Astrocyte (in vitro differentiated cells and primary cell): ENCODE data around the gene UPK3BL2. TPM values are rescaled to one million over a fixed set of nuclear protein-coding genes. Genes with fewer than 3 reads are reported as not detected.
"Not testable (repeated sequence)": the region's sequence is repeated elsewhere in the genome, so short reads cannot be mapped to it uniquely, and the experiment has no call there.

Experiments used
- DNase-seq: peaks from one replicate; pipeline ENCODE4 v3.0.0-alpha.2; 2010; ENCODE audit warnings: low read depth
- FAIRE-seq: peaks from 2 replicates; lab custom pipeline; 2011; peaks lifted over from hg19 to GRCh38; lab: Jason Lieb, UNC
- H2AFZ ChIP-seq: 2 replicates; pipeline ENCODE4 v1.6.0; 2012; ENCODE audit warnings: low read depth, low read length, inconsistent platforms
- H3K27ac ChIP-seq: 2 replicates; pipeline ENCODE4 v1.5.1; 2011; ENCODE audit warnings: low read depth, low read length, inconsistent platforms
- H3K27me3 ChIP-seq: 2 replicates; pipeline ENCODE4 v1.6.0; 2011; ENCODE audit warnings: low read length, inconsistent platforms; ENCODE audit not compliant: insufficient read depth
- H3K36me3 ChIP-seq: 2 replicates; pipeline ENCODE4 v1.5.1; 2011; ENCODE audit warnings: low read length, inconsistent platforms; ENCODE audit not compliant: insufficient read depth
- H3K4me1 ChIP-seq: 2 replicates; pipeline ENCODE4 v1.5.1; 2011; ENCODE audit warnings: low read length, inconsistent platforms; ENCODE audit not compliant: insufficient read depth
- H3K4me2 ChIP-seq: 2 replicates; pipeline ENCODE4 v1.6.0; 2012; ENCODE audit warnings: low read length, inconsistent platforms
- H3K4me3 ChIP-seq: 2 replicates; pipeline ENCODE4 v1.5.1; 2011; ENCODE audit warnings: low read depth, mild to moderate bottlenecking, low read length, inconsistent platforms; ENCODE audit not compliant: insufficient read depth
- H3K79me2 ChIP-seq: 2 replicates; pipeline ENCODE4 v1.6.0; 2012; ENCODE audit warnings: mild to moderate bottlenecking, low read length, inconsistent platforms; ENCODE audit not compliant: insufficient read depth
- H3K9ac ChIP-seq: 2 replicates; pipeline ENCODE4 v1.6.0; 2012; ENCODE audit warnings: mild to moderate bottlenecking, low read length, inconsistent platforms
- H3K9me3 ChIP-seq: 2 replicates; pipeline ENCODE4 v1.5.1; 2012; ENCODE audit warnings: low read depth, mild to moderate bottlenecking, low read length, inconsistent platforms; ENCODE audit not compliant: insufficient read depth
- H4K20me1 ChIP-seq: 2 replicates; pipeline ENCODE4 v1.6.0; 2012; ENCODE audit warnings: low read length, inconsistent platforms; ENCODE audit not compliant: insufficient read depth
- H3K27ac Mint-ChIP-seq: one replicate; pipeline ENCODE4 v1.8.0; 2021; ENCODE audit warnings: mild to moderate bottlenecking, mixed read lengths; ENCODE audit not compliant: unreplicated experiment
- H3K27me3 Mint-ChIP-seq: one replicate; pipeline ENCODE4 v1.8.0; 2021; ENCODE audit warnings: low read depth, mixed read lengths; ENCODE audit not compliant: unreplicated experiment
- H3K36me3 Mint-ChIP-seq: one replicate; pipeline ENCODE4 v1.8.0; 2021; ENCODE audit warnings: low read depth, mixed read lengths; ENCODE audit not compliant: unreplicated experiment
- H3K4me1 Mint-ChIP-seq: one replicate; pipeline ENCODE4 v1.8.0; 2021; ENCODE audit warnings: low read depth, mixed read lengths; ENCODE audit not compliant: unreplicated experiment
- H3K4me3 Mint-ChIP-seq: one replicate; pipeline ENCODE4 v1.8.0; 2021; ENCODE audit warnings: mild to moderate bottlenecking, moderate library complexity, mixed read lengths; ENCODE audit not compliant: unreplicated experiment
- H3K9me3 Mint-ChIP-seq: one replicate; pipeline ENCODE4 v1.8.0; 2021; ENCODE audit warnings: mild to moderate bottlenecking, mixed read lengths; ENCODE audit not compliant: unreplicated experiment
- total RNA-seq: library from RNA; stranded (reverse); gene quantifications from 2 replicates; pipeline ENCODE4 v1.2.1, GENCODE V29; 2021

The UPK3BL2 gene
- total RNA-seq, 1 donor from 2014 or later = 3.4 TPM

GRCh38 chr7:102493220-102493935 is 50.1 kb downstream of the UPK3BL2 start:
- H3K4me3 ChIP-seq, H3K36me3 ChIP-seq, H3K4me1 ChIP-seq, H2AFZ ChIP-seq, DNase-seq, H3K27me3 ChIP-seq, H3K9ac ChIP-seq, H3K79me2 ChIP-seq, H3K36me3 Mint-ChIP-seq, H3K4me1 Mint-ChIP-seq, H3K9me3 ChIP-seq, H3K4me2 ChIP-seq, H3K27ac ChIP-seq, H3K4me3 Mint-ChIP-seq, FAIRE-seq, H3K9me3 Mint-ChIP-seq, H4K20me1 ChIP-seq, H3K27ac Mint-ChIP-seq, H3K27me3 Mint-ChIP-seq: not testable (repeated sequence)

- H3K36me3 Mint-ChIP-seq, H4K20me1 ChIP-seq, H3K36me3 ChIP-seq, H3K27ac ChIP-seq, H3K9me3 Mint-ChIP-seq, H3K79me2 ChIP-seq, H3K4me1 Mint-ChIP-seq, H2AFZ ChIP-seq, H3K27me3 Mint-ChIP-seq, H3K27me3 ChIP-seq, DNase-seq, H3K4me3 ChIP-seq, H3K27ac Mint-ChIP-seq, H3K4me1 ChIP-seq, H3K4me2 ChIP-seq, FAIRE-seq, H3K4me3 Mint-ChIP-seq, H3K9ac ChIP-seq, H3K9me3 ChIP-seq: not testable (repeated sequence)
These were observed 52.9 kb downstream of the UPK3BL2 start for GRCh38 chr7:102490529-102491075.

Other genes starting within 250 kb of the UPK3BL2 start
- not detected in 2 replicates for gene SPDYE6, start 187.3 kb downstream of the UPK3BL2 start, total RNA-seq
- 35.1 and 37.3 TPM in 2 replicates for gene PRKRIP1, start 147.3 kb downstream of the UPK3BL2 start, total RNA-seq
- 57.6 and 64.4 TPM in 2 replicates for gene ORAI2, start 110.1 kb downstream of the UPK3BL2 start, total RNA-seq
- 8.7 and 12.4 TPM in 2 replicates for gene ALKBH4, start 78.8 kb downstream of the UPK3BL2 start, total RNA-seq
- 26.2 and 28.5 TPM in 2 replicates for gene LRWD1, start 78.7 kb downstream of the UPK3BL2 start, total RNA-seq
- gene POLR2J, start 64.8 kb downstream of the UPK3BL2 start, total RNA-seq = 36.9 and 41.4 TPM in 2 replicates
- 1.1 and 1.7 TPM in 2 replicates for gene RASA4B, start 25.9 kb downstream of the UPK3BL2 start, total RNA-seq
- gene SPDYE2, start 7.5 kb upstream of the UPK3BL2 start, total RNA-seq = not detected in 2 replicates
- 10.0 and 12.2 TPM in 2 replicates for gene POLR2J3, start 28.9 kb upstream of the UPK3BL2 start, total RNA-seq
- gene RASA4, start 73.1 kb upstream of the UPK3BL2 start, total RNA-seq = 5.0 and 7.2 TPM in 2 replicates
- gene UPK3BL1, start 99.1 kb upstream of the UPK3BL2 start, total RNA-seq = 9.1 and 12.2 TPM in 2 replicates
- gene SPDYE2B, start 106.6 kb upstream of the UPK3BL2 start, total RNA-seq = not detected in 2 replicates
- 3.1 and 3.6 TPM in 2 replicates for gene POLR2J2, start 128.0 kb upstream of the UPK3BL2 start, total RNA-seq
- 4.6 and 4.9 TPM in 2 replicates for gene FAM185A, start 205.3 kb upstream of the UPK3BL2 start, total RNA-seq